Hepatocyte (in vitro differentiated cells): ENCODE measurements around the gene TENM4.

ENCODE experiments used
- CTCF ChIP-seq: fragments of 200-600 bp; sonication (generic); IDR thresholded peaks from 2 replicates; pipeline ENCODE4 v1.5.1; 2016; ENCODE audit warnings: antibody characterized with exemption, mild to moderate bottlenecking; ENCODE audit not compliant: poor library complexity
- EZH2phosphoT487 ChIP-seq: fragments of 200-600 bp; sonication (generic); IDR thresholded peaks from one replicate; pipeline ENCODE4 v1.6.1; 2018; ENCODE audit warnings: antibody characterized with exemption, mild to moderate bottlenecking, low read depth, moderate library complexity; ENCODE audit not compliant: unreplicated experiment, severe bottlenecking

GRCh38 chr11:78694152-78694551 lies 746.7 kb downstream of the TENM4 start:
- TF ChIP-seq CTCF (no peak), EZH2phosphoT487 (no peak)
